HepG2 (cell line): ENCODE results near the gene GPC6. TPM values are rescaled to one million over a fixed set of nuclear protein-coding genes. Genes with fewer than 3 reads are reported as not detected.

Source experiments
- AGO1 ChIP-seq: fragments of 200-400 bp; formaldehyde crosslinking; IDR thresholded peaks from 2 replicates; pipeline ENCODE4 v1.6.1; 2017; ENCODE audit warnings: mild to moderate bottlenecking, low read depth, low read length, moderate library complexity; ENCODE audit not compliant: poor library complexity, severe bottlenecking
- CREB3 ChIP-seq: sonication (generic); formaldehyde crosslinking; IDR thresholded peaks from 2 replicates; pipeline ENCODE4 v1.5.0; 2020; ENCODE audit warnings: missing genetic modification reagents
- CREM ChIP-seq, 2 experiments: sonication (generic) in 1 of 2; formaldehyde crosslinking in 1 of 2; IDR thresholded peaks; 2 replicates each; pipeline versions ENCODE4 v1.4.0 to v1.6.1; 2016 to 2020; ENCODE audit warnings: antibody characterized with exemption in 1 of 2, mild to moderate bottlenecking in 1 of 2, missing genetic modification reagents in 1 of 2
- ELK4 ChIP-seq: sonication (generic); formaldehyde crosslinking; IDR thresholded peaks from 2 replicates; pipeline ENCODE4 v1.9.0; 2021; ENCODE audit warnings: missing genetic modification reagents, borderline replicate concordance
- EP300 ChIP-seq, 3 experiments: sonication (generic) in 1 of 3; formaldehyde crosslinking in 1 of 3; IDR thresholded peaks; 2 replicates each; pipeline versions ENCODE4 v1.5.1 to v1.6.1; 2011 to 2020; ENCODE audit warnings: low read depth in 2 of 3, low read length in 2 of 3, borderline replicate concordance in 1 of 3, improper control_type of control experiment in 1 of 3, mild to moderate bottlenecking in 1 of 3, missing genetic modification reagents in 1 of 3, moderate library complexity in 1 of 3
- ESRRA ChIP-seq: sonication (generic); formaldehyde crosslinking; IDR thresholded peaks from 2 replicates; pipeline ENCODE4 v1.5.1; 2020; ENCODE audit warnings: mild to moderate bottlenecking, low read depth, missing genetic modification reagents
- FLYWCH1 ChIP-seq: sonication (generic); formaldehyde crosslinking; IDR thresholded peaks from 2 replicates; pipeline ENCODE4 v1.8.1; 2023; ENCODE audit warnings: mild to moderate bottlenecking, missing genetic modification reagents
- FOXP1 ChIP-seq, 2 experiments: fragments of 450-650 bp in 1 of 2; IDR thresholded peaks; 2 replicates each; pipeline ENCODE4 v1.6.1; 2017 to 2018; ENCODE audit warnings: antibody characterized with exemption in 1 of 2
- KDM6A ChIP-seq: IDR thresholded peaks from 2 replicates; pipeline ENCODE4 v1.6.1; 2016; ENCODE audit warnings: low read depth
- MTF1 ChIP-seq: sonication (generic); formaldehyde crosslinking; IDR thresholded peaks from 2 replicates; pipeline ENCODE4 v1.5.0; 2020; ENCODE audit warnings: missing genetic modification reagents
- NCOR1 ChIP-seq: fragments of 200-600 bp; sonication (generic); IDR thresholded peaks from 2 replicates; pipeline ENCODE4 v1.7.0; 2017; ENCODE audit warnings: antibody characterized with exemption, low read length, borderline replicate concordance
- NFIB ChIP-seq: sonication (generic); formaldehyde crosslinking; IDR thresholded peaks from 2 replicates; pipeline ENCODE4 v1.9.0; 2021; ENCODE audit warnings: missing genetic modification reagents, mild to moderate bottlenecking, borderline replicate concordance
- RNF219 ChIP-seq: sonication (generic); formaldehyde crosslinking; IDR thresholded peaks from 2 replicates; pipeline ENCODE4 v1.5.0; 2020; ENCODE audit warnings: mild to moderate bottlenecking, missing genetic modification reagents
- SIX1 ChIP-seq: sonication (generic); formaldehyde crosslinking; IDR thresholded peaks from 2 replicates; pipeline ENCODE4 v1.4.0; 2020; ENCODE audit warnings: missing genetic modification reagents, borderline replicate concordance
- SMC3 ChIP-seq: IDR thresholded peaks from 2 replicates; pipeline ENCODE4 v1.6.1; 2011; ENCODE audit warnings: low read length, improper control_type of control experiment
- TAF15 ChIP-seq: fragments of 200-400 bp; formaldehyde crosslinking; IDR thresholded peaks from one replicate; pipeline ENCODE4 v1.6.1; 2018; ENCODE audit warnings: mild to moderate bottlenecking, low read depth, low read length; ENCODE audit not compliant: poor library complexity, severe bottlenecking
- TBX3 ChIP-seq: fragments of 450-650 bp; IDR thresholded peaks from 2 replicates; pipeline ENCODE4 v1.6.1; 2017; ENCODE audit warnings: antibody characterized with exemption, mild to moderate bottlenecking, inconsistent platforms, borderline replicate concordance
- ZNF10 ChIP-seq: sonication (generic); formaldehyde crosslinking; IDR thresholded peaks from 2 replicates; pipeline ENCODE4 v1.4.0; 2020; ENCODE audit warnings: mild to moderate bottlenecking, low read depth, missing genetic modification reagents, borderline replicate concordance
- ZNF34 ChIP-seq: sonication (generic); formaldehyde crosslinking; IDR thresholded peaks from 2 replicates; pipeline ENCODE4 v1.4.0; 2020; ENCODE audit warnings: mild to moderate bottlenecking, missing genetic modification reagents, borderline replicate concordance
- ZSCAN12 ChIP-seq: sonication (generic); formaldehyde crosslinking; IDR thresholded peaks from 2 replicates; pipeline ENCODE4 v1.9.0; 2021; ENCODE audit warnings: mild to moderate bottlenecking, missing genetic modification reagents
- polyA plus RNA-seq, 8 experiments: library from polyadenylated mRNA; depleted of rRNA in 3 of 8; stranded (reverse) in 7 of 8; unstranded in 1 of 8; fragments of >200 nt; fragmentation: Illumina TruSeq in 4 of 8; extraction: Trizol in 4 of 8; gene quantifications; 2 replicates each; pipeline versions ENCODE4 v1.2.1 to v1.2.3, GENCODE V29; 2011 to 2016; ENCODE audit warnings: low read depth in 4 of 8, missing spikeins in 1 of 8, mixed read lengths in 1 of 8; ENCODE audit not compliant: insufficient read depth in 1 of 8
- total RNA-seq, 5 experiments: library from RNA; depleted of rRNA; stranded (reverse); fragments of >200 nt; fragmentation: Illumina TruSeq; extraction: Trizol; gene quantifications; 2 replicates each; pipeline ENCODE4 v1.2.3, GENCODE V29; 2016; ENCODE audit warnings: low read depth in 1 of 5
- TF ChIP-seq, protein P1 (sequence below): sonication (generic); formaldehyde crosslinking; IDR thresholded peaks from 2 replicates; pipeline ENCODE4 v1.4.0; 2020; ENCODE audit warnings: missing genetic modification reagents

Gene GPC6
- total and polyA plus RNA-seq, 2 of the 13 experiments (the other 11 are each of a cell fraction or from before 2014, with no cell fraction given), result 24.5 to 33.9 TPM

DNA sequence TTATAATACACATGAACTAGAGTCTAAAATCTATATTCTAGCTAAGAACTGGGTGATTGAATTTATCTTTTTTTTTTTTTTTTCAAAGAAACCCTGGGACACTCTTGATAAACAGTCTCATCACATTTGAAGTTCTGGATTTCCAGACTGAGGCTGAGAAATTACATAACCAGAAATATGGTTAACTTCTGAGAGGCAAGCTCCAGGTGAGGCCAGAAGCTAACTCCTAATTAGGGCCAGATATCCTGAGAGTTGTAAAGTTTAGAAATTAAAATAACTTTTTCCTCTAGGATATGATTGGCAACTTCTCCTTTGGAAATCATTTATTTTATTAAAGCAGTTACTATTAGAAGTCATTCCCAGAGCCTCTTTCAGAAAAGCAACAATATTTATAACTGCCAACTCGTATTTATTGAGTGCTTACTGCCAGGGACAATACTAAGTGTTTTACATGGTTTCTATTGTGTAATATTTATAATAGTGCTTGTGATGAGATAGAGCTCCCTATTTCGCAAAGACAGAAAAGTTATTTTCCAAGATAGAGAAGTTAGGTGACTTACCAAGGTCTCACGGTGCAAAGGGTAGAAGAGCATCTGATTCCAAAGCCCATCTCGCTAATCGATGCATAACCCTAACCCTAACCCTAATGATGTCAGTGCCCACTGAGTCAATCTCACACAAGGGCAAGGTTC lies 1065.2 kb downstream of the GPC6 start (continued):
- peak; percentile 83; the same call in 1 of the 2 replicates for TF ChIP-seq TBX3
- no peak for TF ChIP-seq MTF1 (CRISPR knock-in tag)
- TF ChIP-seq KDM6A, result peak; percentile 98
- no peak for TF ChIP-seq CREB3 (CRISPR knock-in tag)
- no peak for TF ChIP-seq AGO1
- TF ChIP-seq NCOR1, result peak; percentile 97
- TF ChIP-seq FLYWCH1 (CRISPR knock-in tag), result no peak
- TF ChIP-seq TAF15, result no peak
- TF ChIP-seq ESRRA (CRISPR knock-in tag), result peak; percentile 93
- no peak for TF ChIP-seq FOXP1 (IDR thresholded peaks at IDR 0.05)
- peak; percentile 89 for TF ChIP-seq FOXP1 (CRISPR knock-in tag; IDR thresholded peaks at IDR 0.05)
- no peak for TF ChIP-seq NFIB (CRISPR knock-in tag)
- TF ChIP-seq ELK4 (CRISPR knock-in tag), result no peak
- TF ChIP-seq ZNF10, result no peak
- TF ChIP-seq CREM (IDR thresholded peaks at IDR 0.05), result peak; percentile 93
- TF ChIP-seq CREM (CRISPR knock-in tag; IDR thresholded peaks at IDR 0.05), result no peak
- no peak; the same call in 1 of the 2 replicates for TF ChIP-seq SIX1 (CRISPR knock-in tag)
- TF ChIP-seq ZSCAN12 (CRISPR knock-in tag), result no peak
- peak; percentile 32; the same call in 1 of the 2 replicates for TF ChIP-seq RNF219 (CRISPR knock-in tag)
- TF ChIP-seq ZNF34 (CRISPR knock-in tag), result no peak
- TF ChIP-seq EP300 (IDR thresholded peaks at IDR 0.05; ENCODE audit: low read depth in 2 of 2, low read length in 2 of 2), result peak; percentile 89 to 99
- TF ChIP-seq EP300 (CRISPR knock-in tag; IDR thresholded peaks at IDR 0.05; ENCODE audit: borderline replicate concordance), result peak; percentile 87
- TF ChIP-seq, protein P1, sequence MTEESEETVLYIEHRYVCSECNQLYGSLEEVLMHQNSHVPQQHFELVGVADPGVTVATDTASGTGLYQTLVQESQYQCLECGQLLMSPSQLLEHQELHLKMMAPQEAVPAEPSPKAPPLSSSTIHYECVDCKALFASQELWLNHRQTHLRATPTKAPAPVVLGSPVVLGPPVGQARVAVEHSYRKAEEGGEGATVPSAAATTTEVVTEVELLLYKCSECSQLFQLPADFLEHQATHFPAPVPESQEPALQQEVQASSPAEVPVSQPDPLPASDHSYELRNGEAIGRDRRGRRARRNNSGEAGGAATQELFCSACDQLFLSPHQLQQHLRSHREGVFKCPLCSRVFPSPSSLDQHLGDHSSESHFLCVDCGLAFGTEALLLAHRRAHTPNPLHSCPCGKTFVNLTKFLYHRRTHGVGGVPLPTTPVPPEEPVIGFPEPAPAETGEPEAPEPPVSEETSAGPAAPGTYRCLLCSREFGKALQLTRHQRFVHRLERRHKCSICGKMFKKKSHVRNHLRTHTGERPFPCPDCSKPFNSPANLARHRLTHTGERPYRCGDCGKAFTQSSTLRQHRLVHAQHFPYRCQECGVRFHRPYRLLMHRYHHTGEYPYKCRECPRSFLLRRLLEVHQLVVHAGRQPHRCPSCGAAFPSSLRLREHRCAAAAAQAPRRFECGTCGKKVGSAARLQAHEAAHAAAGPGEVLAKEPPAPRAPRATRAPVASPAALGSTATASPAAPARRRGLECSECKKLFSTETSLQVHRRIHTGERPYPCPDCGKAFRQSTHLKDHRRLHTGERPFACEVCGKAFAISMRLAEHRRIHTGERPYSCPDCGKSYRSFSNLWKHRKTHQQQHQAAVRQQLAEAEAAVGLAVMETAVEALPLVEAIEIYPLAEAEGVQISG (CRISPR knock-in tag), result peak; percentile 67
- TF ChIP-seq SMC3, result peak; percentile 47
